WTC11 (cell line): ENCODE measurements around the gene ZBTB21. TPM values are rescaled to one million over a fixed set of nuclear protein-coding genes. Genes with fewer than 3 reads are reported as not detected.

Experiments
- ATAC-seq: fragments of 200-7000 bp; cut with Tn5 transposase; 2 replicates; pipeline ENCODE4 v1.10.0; 2021; ENCODE audit warnings: mild to moderate bottlenecking, moderate library complexity
- CTCF ChIA-PET: fragments of 300-600 bp; sonication (Branson Sonifier 250); formaldehyde crosslinking; loops from one replicate; lab custom pipeline; 2021; ENCODE audit warnings: antibody characterized with exemption; lab: Charles Lee
- POLR2A ChIA-PET: fragments of 350-600 bp; sonication (Branson Sonifier 250); formaldehyde crosslinking; loops from one replicate; lab custom pipeline; 2021; ENCODE audit warnings: antibody characterized with exemption; lab: Charles Lee
- DNase-seq: peaks from one replicate; pipeline ENCODE4 v3.0.0; 2021; ENCODE audit warnings: low spot score
- H3K27ac Mint-ChIP-seq: 2 replicates; pipeline ENCODE4 v1.8.0; 2021; ENCODE audit warnings: mixed read lengths
- H3K27me3 Mint-ChIP-seq: 2 replicates; pipeline ENCODE4 v1.8.0; 2021; ENCODE audit warnings: low read depth, mild to moderate bottlenecking, moderate library complexity, mixed read lengths
- H3K36me3 Mint-ChIP-seq: 2 replicates; pipeline ENCODE4 v1.8.0; 2021; ENCODE audit warnings: mixed read lengths
- H3K4me1 Mint-ChIP-seq: 2 replicates; pipeline ENCODE4 v1.8.0; 2022; ENCODE audit warnings: mixed read lengths
- H3K4me3 Mint-ChIP-seq: 2 replicates; pipeline ENCODE4 v1.8.0; 2021; ENCODE audit warnings: mild to moderate bottlenecking, moderate library complexity, mixed read lengths
- H3K9me3 Mint-ChIP-seq: 2 replicates; pipeline ENCODE4 v1.8.0; 2021; ENCODE audit warnings: mixed read lengths
- ATF1 ChIP-seq: sonication (generic); formaldehyde crosslinking; IDR thresholded peaks from 2 replicates; pipeline ENCODE4 v1.8.1; 2023; ENCODE audit warnings: mild to moderate bottlenecking, moderate library complexity, missing genetic modification reagents
- ELF4 ChIP-seq: sonication (generic); formaldehyde crosslinking; IDR thresholded peaks from 2 replicates; pipeline ENCODE4 v1.8.1; 2022; ENCODE audit warnings: low read depth, mild to moderate bottlenecking, moderate library complexity, missing genetic modification reagents
- GTF2I ChIP-seq: fragments of 250-450 bp; sonication (Bioruptor Pico); conservative IDR thresholded peaks from 2 replicates; pipeline ENCODE4 v1.4.0; 2021; ENCODE audit warnings: mild to moderate bottlenecking
- MXD4 ChIP-seq: fragments of 250-450 bp; sonication (Bioruptor Pico); IDR thresholded peaks from 2 replicates; pipeline ENCODE4 v1.8.0; 2021; ENCODE audit warnings: mild to moderate bottlenecking, moderate library complexity, borderline replicate concordance
- OVOL2 ChIP-seq: fragments of 250-450 bp; sonication (Bioruptor Pico); IDR thresholded peaks from 2 replicates; pipeline ENCODE4 v1.9.0; 2021; ENCODE audit warnings: mild to moderate bottlenecking, borderline replicate concordance
- SMAD3 ChIP-seq: sonication (generic); formaldehyde crosslinking; IDR thresholded peaks from 2 replicates; pipeline ENCODE4 v1.8.0; 2022; ENCODE audit warnings: missing genetic modification reagents, mild to moderate bottlenecking, borderline replicate concordance
- TEAD1 ChIP-seq: sonication (generic); formaldehyde crosslinking; IDR thresholded peaks from 2 replicates; pipeline ENCODE4 v1.8.0; 2022; ENCODE audit warnings: mild to moderate bottlenecking, missing genetic modification reagents
- ZNF219 ChIP-seq: sonication (generic); formaldehyde crosslinking; IDR thresholded peaks from 2 replicates; pipeline ENCODE4 v1.8.0; 2023; ENCODE audit warnings: missing genetic modification reagents, mild to moderate bottlenecking, borderline replicate concordance
- ZNF317 ChIP-seq: sonication (generic); formaldehyde crosslinking; IDR thresholded peaks from 2 replicates; pipeline ENCODE4 v1.8.1; 2023; ENCODE audit warnings: low read depth, mild to moderate bottlenecking, moderate library complexity, missing genetic modification reagents, borderline replicate concordance
- total RNA-seq: library from RNA; stranded (reverse); gene quantifications from 3 replicates; pipeline ENCODE4 v1.2.3, GENCODE V29; 2021
- TF ChIP-seq, protein P1 (sequence below): sonication (generic); formaldehyde crosslinking; IDR thresholded peaks from 2 replicates; pipeline ENCODE4 v1.8.1; 2023; ENCODE audit warnings: mild to moderate bottlenecking, moderate library complexity, missing genetic modification reagents
- TF ChIP-seq, protein P2 (sequence below): fragments of 250-450 bp; sonication (Bioruptor Pico); IDR thresholded peaks from 2 replicates; pipeline ENCODE4 v2.1.2; 2022; ENCODE audit warnings: mild to moderate bottlenecking, moderate library complexity
- TF ChIP-seq, protein P3 (sequence below): fragments of 250-450 bp; sonication (Bioruptor Pico); IDR thresholded peaks from 2 replicates; pipeline ENCODE4 v1.9.0; 2021; ENCODE audit warnings: mild to moderate bottlenecking
- TF ChIP-seq, protein P4 (sequence below): sonication (generic); formaldehyde crosslinking; IDR thresholded peaks from 2 replicates; pipeline ENCODE4 v1.8.1; 2023; ENCODE audit warnings: mild to moderate bottlenecking, missing genetic modification reagents, moderate library complexity
- TF ChIP-seq, protein P5 (sequence below): sonication (generic); formaldehyde crosslinking; IDR thresholded peaks from 2 replicates; pipeline ENCODE4 v1.8.1; 2023; ENCODE audit warnings: mild to moderate bottlenecking, missing genetic modification reagents
- TF ChIP-seq, protein P6 (sequence below): fragments of 250-450 bp; sonication (Bioruptor Pico); IDR thresholded peaks from 2 replicates; pipeline ENCODE4 v1.9.0; 2021; ENCODE audit warnings: moderate library complexity, mild to moderate bottlenecking, inconsistent platforms, borderline replicate concordance
- TF ChIP-seq, protein P7 (sequence below): sonication (generic); formaldehyde crosslinking; conservative IDR thresholded peaks from 2 replicates; pipeline ENCODE4 v1.8.1; 2022; ENCODE audit warnings: mild to moderate bottlenecking, missing genetic modification reagents
- TF ChIP-seq, protein P8 (sequence below): sonication (generic); formaldehyde crosslinking; conservative IDR thresholded peaks from 2 replicates; pipeline ENCODE4 v1.8.1; 2023; ENCODE audit warnings: mild to moderate bottlenecking, low read depth, missing genetic modification reagents, moderate library complexity

The ZBTB21 gene
- total RNA-seq, 1 experiment from 2014 or later = 13.8 TPM

DNA sequence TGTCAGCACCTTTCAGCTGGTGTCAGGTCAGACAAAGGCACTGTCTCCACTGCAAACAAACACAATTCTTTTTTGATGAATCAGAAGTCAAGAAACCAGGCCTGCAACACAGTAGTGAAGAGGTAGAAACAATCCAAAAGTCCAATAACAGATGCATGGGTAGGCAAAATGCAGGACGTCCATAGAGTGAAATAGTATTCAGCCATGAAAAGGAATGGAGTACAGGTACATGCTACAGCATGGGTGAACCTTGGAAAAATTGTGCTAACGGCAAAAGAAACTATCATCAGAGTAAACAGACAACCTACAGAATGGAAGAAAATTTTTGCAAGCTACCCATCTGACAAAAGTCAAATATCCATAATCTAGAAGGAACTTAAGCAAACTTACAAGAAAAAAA, 26.2 kb upstream of the ZBTB21 start (continued):
- TF ChIP-seq, protein P1, sequence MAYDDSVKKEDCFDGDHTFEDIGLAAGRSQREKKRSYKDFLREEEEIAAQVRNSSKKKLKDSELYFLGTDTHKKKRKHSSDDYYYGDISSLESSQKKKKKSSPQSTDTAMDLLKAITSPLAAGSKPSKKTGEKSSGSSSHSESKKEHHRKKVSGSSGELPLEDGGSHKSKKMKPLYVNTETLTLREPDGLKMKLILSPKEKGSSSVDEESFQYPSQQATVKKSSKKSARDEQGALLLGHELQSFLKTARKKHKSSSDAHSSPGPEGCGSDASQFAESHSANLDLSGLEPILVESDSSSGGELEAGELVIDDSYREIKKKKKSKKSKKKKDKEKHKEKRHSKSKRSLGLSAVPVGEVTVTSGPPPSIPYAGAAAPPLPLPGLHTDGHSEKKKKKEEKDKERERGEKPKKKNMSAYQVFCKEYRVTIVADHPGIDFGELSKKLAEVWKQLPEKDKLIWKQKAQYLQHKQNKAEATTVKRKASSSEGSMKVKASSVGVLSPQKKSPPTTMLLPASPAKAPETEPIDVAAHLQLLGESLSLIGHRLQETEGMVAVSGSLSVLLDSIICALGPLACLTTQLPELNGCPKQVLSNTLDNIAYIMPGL (CRISPR knock-in tag) = no peak

DNA sequence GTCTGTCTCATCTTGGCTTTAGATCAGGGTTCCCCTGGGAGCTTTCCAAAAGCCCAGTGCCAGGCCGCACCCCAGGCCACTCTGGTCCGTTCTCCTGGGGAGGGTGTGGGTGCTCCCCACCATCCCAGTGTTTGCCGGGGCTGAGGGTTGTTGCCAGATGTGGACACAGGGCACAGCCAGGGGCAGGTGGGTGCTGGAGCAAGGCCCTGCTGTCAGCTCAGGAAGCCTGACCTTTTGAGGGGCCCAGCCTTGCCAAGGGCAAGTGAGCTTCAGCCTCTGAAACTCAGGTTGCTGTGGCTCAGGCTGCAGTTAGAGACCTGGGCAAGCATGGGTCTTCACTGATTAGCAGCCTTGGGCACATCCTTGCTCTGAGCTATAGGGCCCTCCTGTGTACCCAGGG, 22.8 kb upstream of the ZBTB21 start:
- POLR2A ChIA-PET = no interaction called here
- TF ChIP-seq, protein P1 (CRISPR knock-in tag) = no peak
- TF ChIP-seq TEAD1 = no peak
- no peak for TF ChIP-seq ELF4 (CRISPR knock-in tag)
- TF ChIP-seq, protein P2, sequence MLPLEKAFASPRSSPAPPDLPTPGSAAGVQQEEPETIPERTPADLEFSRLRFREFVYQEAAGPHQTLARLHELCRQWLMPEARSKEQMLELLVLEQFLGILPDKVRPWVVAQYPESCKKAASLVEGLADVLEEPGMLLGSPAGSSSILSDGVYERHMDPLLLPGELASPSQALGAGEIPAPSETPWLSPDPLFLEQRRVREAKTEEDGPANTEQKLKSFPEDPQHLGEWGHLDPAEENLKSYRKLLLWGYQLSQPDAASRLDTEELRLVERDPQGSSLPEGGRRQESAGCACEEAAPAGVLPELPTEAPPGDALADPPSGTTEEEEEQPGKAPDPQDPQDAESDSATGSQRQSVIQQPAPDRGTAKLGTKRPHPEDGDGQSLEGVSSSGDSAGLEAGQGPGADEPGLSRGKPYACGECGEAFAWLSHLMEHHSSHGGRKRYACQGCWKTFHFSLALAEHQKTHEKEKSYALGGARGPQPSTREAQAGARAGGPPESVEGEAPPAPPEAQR = no peak
- TF ChIP-seq MXD4 (CRISPR knock-in tag) = no peak
- TF ChIP-seq, protein P3, sequence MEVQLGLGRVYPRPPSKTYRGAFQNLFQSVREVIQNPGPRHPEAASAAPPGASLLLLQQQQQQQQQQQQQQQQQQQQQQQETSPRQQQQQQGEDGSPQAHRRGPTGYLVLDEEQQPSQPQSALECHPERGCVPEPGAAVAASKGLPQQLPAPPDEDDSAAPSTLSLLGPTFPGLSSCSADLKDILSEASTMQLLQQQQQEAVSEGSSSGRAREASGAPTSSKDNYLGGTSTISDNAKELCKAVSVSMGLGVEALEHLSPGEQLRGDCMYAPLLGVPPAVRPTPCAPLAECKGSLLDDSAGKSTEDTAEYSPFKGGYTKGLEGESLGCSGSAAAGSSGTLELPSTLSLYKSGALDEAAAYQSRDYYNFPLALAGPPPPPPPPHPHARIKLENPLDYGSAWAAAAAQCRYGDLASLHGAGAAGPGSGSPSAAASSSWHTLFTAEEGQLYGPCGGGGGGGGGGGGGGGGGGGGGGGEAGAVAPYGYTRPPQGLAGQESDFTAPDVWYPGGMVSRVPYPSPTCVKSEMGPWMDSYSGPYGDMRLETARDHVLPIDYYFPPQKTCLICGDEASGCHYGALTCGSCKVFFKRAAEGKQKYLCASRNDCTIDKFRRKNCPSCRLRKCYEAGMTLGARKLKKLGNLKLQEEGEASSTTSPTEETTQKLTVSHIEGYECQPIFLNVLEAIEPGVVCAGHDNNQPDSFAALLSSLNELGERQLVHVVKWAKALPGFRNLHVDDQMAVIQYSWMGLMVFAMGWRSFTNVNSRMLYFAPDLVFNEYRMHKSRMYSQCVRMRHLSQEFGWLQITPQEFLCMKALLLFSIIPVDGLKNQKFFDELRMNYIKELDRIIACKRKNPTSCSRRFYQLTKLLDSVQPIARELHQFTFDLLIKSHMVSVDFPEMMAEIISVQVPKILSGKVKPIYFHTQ (CRISPR knock-in tag) = no peak
- no peak for TF ChIP-seq OVOL2 (CRISPR knock-in tag)
- TF ChIP-seq, protein P4, sequence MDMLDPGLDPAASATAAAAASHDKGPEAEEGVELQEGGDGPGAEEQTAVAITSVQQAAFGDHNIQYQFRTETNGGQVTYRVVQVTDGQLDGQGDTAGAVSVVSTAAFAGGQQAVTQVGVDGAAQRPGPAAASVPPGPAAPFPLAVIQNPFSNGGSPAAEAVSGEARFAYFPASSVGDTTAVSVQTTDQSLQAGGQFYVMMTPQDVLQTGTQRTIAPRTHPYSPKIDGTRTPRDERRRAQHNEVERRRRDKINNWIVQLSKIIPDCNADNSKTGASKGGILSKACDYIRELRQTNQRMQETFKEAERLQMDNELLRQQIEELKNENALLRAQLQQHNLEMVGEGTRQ = no peak
- TF ChIP-seq, protein P5, sequence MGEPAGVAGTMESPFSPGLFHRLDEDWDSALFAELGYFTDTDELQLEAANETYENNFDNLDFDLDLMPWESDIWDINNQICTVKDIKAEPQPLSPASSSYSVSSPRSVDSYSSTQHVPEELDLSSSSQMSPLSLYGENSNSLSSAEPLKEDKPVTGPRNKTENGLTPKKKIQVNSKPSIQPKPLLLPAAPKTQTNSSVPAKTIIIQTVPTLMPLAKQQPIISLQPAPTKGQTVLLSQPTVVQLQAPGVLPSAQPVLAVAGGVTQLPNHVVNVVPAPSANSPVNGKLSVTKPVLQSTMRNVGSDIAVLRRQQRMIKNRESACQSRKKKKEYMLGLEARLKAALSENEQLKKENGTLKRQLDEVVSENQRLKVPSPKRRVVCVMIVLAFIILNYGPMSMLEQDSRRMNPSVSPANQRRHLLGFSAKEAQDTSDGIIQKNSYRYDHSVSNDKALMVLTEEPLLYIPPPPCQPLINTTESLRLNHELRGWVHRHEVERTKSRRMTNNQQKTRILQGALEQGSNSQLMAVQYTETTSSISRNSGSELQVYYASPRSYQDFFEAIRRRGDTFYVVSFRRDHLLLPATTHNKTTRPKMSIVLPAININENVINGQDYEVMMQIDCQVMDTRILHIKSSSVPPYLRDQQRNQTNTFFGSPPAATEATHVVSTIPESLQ (CRISPR knock-in tag) = no peak
- no peak for TF ChIP-seq ZNF219 (CRISPR knock-in tag)
- TF ChIP-seq, protein P6, sequence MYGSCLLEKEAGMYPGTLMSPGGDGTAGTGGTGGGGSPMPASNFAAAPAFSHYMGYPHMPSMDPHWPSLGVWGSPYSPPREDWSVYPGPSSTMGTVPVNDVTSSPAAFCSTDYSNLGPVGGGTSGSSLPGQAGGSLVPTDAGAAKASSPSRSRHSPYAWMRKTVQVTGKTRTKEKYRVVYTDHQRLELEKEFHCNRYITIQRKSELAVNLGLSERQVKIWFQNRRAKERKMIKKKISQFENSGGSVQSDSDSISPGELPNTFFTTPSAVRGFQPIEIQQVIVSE (CRISPR knock-in tag) = no peak
- TF ChIP-seq, protein P7, sequence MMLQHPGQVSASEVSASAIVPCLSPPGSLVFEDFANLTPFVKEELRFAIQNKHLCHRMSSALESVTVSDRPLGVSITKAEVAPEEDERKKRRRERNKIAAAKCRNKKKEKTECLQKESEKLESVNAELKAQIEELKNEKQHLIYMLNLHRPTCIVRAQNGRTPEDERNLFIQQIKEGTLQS = no peak
- TF ChIP-seq GTF2I (CRISPR knock-in tag) = no peak
- TF ChIP-seq, protein P8, sequence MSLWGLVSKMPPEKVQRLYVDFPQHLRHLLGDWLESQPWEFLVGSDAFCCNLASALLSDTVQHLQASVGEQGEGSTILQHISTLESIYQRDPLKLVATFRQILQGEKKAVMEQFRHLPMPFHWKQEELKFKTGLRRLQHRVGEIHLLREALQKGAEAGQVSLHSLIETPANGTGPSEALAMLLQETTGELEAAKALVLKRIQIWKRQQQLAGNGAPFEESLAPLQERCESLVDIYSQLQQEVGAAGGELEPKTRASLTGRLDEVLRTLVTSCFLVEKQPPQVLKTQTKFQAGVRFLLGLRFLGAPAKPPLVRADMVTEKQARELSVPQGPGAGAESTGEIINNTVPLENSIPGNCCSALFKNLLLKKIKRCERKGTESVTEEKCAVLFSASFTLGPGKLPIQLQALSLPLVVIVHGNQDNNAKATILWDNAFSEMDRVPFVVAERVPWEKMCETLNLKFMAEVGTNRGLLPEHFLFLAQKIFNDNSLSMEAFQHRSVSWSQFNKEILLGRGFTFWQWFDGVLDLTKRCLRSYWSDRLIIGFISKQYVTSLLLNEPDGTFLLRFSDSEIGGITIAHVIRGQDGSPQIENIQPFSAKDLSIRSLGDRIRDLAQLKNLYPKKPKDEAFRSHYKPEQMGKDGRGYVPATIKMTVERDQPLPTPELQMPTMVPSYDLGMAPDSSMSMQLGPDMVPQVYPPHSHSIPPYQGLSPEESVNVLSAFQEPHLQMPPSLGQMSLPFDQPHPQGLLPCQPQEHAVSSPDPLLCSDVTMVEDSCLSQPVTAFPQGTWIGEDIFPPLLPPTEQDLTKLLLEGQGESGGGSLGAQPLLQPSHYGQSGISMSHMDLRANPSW (CRISPR knock-in tag) = no peak
- TF ChIP-seq ZNF317 (CRISPR knock-in tag) = no peak
- TF ChIP-seq ATF1 = no peak
- TF ChIP-seq SMAD3 (CRISPR knock-in tag) = no peak
- TF ChIP-seq, all 79 proteins: peak for 0
- Mint-ChIP-seq H3K4me1 (no peaks in the 10 kb centered on the region), H3K4me3 (no peak overlapping the region), H3K27me3 (no peaks in the 10 kb centered on the region), H3K9me3 (peaks cover 16% of the 10 kb centered on the region), H3K36me3 (no peaks in the 10 kb centered on the region), H3K27ac (no peak overlapping the region)
- DNase-seq (no peak), ATAC-seq (no peak)
- CTCF ChIA-PET = interaction anchor here (0.9 to 1.0 kb wide), 2 partner anchors 27 to 84 kb away, joined by 3 read pairs; no protein-coding TSS in a partner anchor
